Endothelial cell of umbilical vein (primary cell): ENCODE results near the gene RASA1. TPM values are rescaled to one million over a fixed set of nuclear protein-coding genes. Genes with fewer than 3 reads are reported as not detected.

Experiments
- BruUV-seq: library from RNA; stranded (reverse); fragments of 400-500 nt; replicated peaks from 2 replicates; lab custom pipeline; 2021; lab: Mats Ljungman, UMichigan
- CTCF ChIA-PET: fragments of 300-600, 350-600 bp; sonication (Branson Sonifier 250); formaldehyde crosslinking; loops from one replicate; lab custom pipeline; 2021; ENCODE audit warnings: antibody characterized with exemption, inconsistent platforms; lab: Charles Lee
- POLR2A ChIA-PET: fragments of 300-600, 350-600 bp; sonication (Branson Sonifier 250); formaldehyde crosslinking; loops from one replicate; lab custom pipeline; 2021; ENCODE audit warnings: antibody characterized with exemption, inconsistent platforms; lab: Charles Lee
- DNase-seq: peaks from one replicate; pipeline ENCODE4 v3.0.0-alpha.2; 2011; ENCODE audit warnings: low read depth, low spot score
- FAIRE-seq: peaks from 2 replicates; lab custom pipeline; 2011; peaks lifted over from hg19 to GRCh38; lab: Jason Lieb, UNC
- H2AFZ ChIP-seq: 2 replicates; pipeline ENCODE4 v1.6.0; 2012; ENCODE audit warnings: low read depth, low read length, control low read depth, inconsistent platforms
- H3K27ac ChIP-seq: 2 replicates; pipeline ENCODE4 v1.5.1; 2011; ENCODE audit warnings: low read depth, mild to moderate bottlenecking, control low read depth, low read length, moderate library complexity; ENCODE audit not compliant: insufficient read depth
- H3K27me3 ChIP-seq, 2 experiments: 2 replicates each; pipeline versions ENCODE4 v1.6.0 to v1.6.1; 2011; ENCODE audit warnings: low read length in 2 of 2, mixed read lengths in 1 of 2; ENCODE audit not compliant: control insufficient read depth in 2 of 2, insufficient read depth in 2 of 2
- H3K36me3 ChIP-seq, 2 experiments: 2 replicates in 1 of 2; 3 replicates in 1 of 2; pipeline ENCODE4 v1.5.1; 2011; ENCODE audit warnings: low read length in 2 of 2, mild to moderate bottlenecking in 1 of 2, moderate library complexity in 1 of 2; ENCODE audit not compliant: control insufficient read depth in 2 of 2, insufficient read depth in 2 of 2; ENCODE audit errors: extremely low read depth in 1 of 2
- H3K4me1 ChIP-seq: 3 replicates; pipeline ENCODE4 v1.5.1; 2011; ENCODE audit warnings: mild to moderate bottlenecking, low read length; ENCODE audit not compliant: control insufficient read depth, insufficient read depth; ENCODE audit errors: extremely low read depth
- H3K4me2 ChIP-seq: 2 replicates; pipeline ENCODE4 v1.6.1; 2011; ENCODE audit warnings: low read length, control low read depth, mixed read lengths; ENCODE audit not compliant: insufficient read depth
- H3K4me3 ChIP-seq, 3 experiments: fragments of 200-600 bp in 1 of 3; sonication (generic), shearing (Covaris generic) in 1 of 3; replicated peaks in 1 of 3; 2 replicates each; pipeline ENCODE4 v1.5.1; 2011 to 2016; ENCODE audit warnings: control low read depth in 3 of 3, low read length in 3 of 3, mild to moderate bottlenecking in 2 of 3, inconsistent platforms in 1 of 3, low read depth in 1 of 3, moderate library complexity in 1 of 3; ENCODE audit not compliant: insufficient read depth in 1 of 3
- H3K79me2 ChIP-seq: 2 replicates; pipeline ENCODE4 v1.6.0; 2012; ENCODE audit warnings: low read length, inconsistent platforms; ENCODE audit not compliant: control insufficient read depth, insufficient read depth
- H3K9ac ChIP-seq: replicated peaks from 2 replicates; pipeline ENCODE3; 2011; ENCODE audit warnings: low read length, control low read depth; ENCODE audit not compliant: insufficient read depth; ENCODE audit errors: extremely low read depth
- H3K9me1 ChIP-seq: replicated peaks from 3 replicates; pipeline ENCODE4 v1.6.0; 2011; ENCODE audit warnings: mild to moderate bottlenecking, low read length; ENCODE audit not compliant: control insufficient read depth, insufficient read depth; ENCODE audit errors: extremely low read depth
- H3K9me3 ChIP-seq: replicated peaks from 2 replicates; pipeline ENCODE4 v1.5.1; 2012; ENCODE audit warnings: low read length, inconsistent platforms; ENCODE audit not compliant: control insufficient read depth, insufficient read depth
- H4K20me1 ChIP-seq: replicated peaks from 2 replicates; pipeline ENCODE3; 2011; ENCODE audit warnings: mild to moderate bottlenecking, low read length; ENCODE audit not compliant: control insufficient read depth, insufficient read depth; ENCODE audit errors: extremely low read depth
- CTCF ChIP-seq, 2 donors: IDR thresholded peaks; 1 replicate in 1 of 2; 2 replicates in 1 of 2; pipeline ENCODE4 v1.5.1; 2011; ENCODE audit warnings: low read length in 2 of 2, mild to moderate bottlenecking in 2 of 2, moderate library complexity in 2 of 2, control low read depth in 1 of 2, inconsistent platforms in 1 of 2, low read depth in 1 of 2; ENCODE audit not compliant: insufficient read depth in 1 of 2; ENCODE audit errors: extremely low read depth in 1 of 2
- EZH2 ChIP-seq: IDR thresholded peaks from 2 replicates; pipeline ENCODE4 v1.6.1; 2012; ENCODE audit warnings: borderline replicate concordance, low read depth, mild to moderate bottlenecking, moderate library complexity, low read length, inconsistent platforms; ENCODE audit not compliant: severe bottlenecking
- FOS ChIP-seq: IDR thresholded peaks from 2 replicates; pipeline ENCODE4 v1.6.1; 2011; ENCODE audit warnings: mild to moderate bottlenecking, low read length, moderate library complexity, borderline replicate concordance; ENCODE audit not compliant: insufficient read depth
- GATA2 ChIP-seq: IDR thresholded peaks from 2 replicates; pipeline ENCODE4 v1.7.0; 2011; ENCODE audit warnings: low read depth, mild to moderate bottlenecking, moderate library complexity, mixed read lengths, low read length; ENCODE audit not compliant: insufficient read length, insufficient read depth
- JUN ChIP-seq: IDR thresholded peaks from 2 replicates; pipeline ENCODE4 v1.6.1; 2011; ENCODE audit warnings: borderline replicate concordance, low read depth; ENCODE audit not compliant: insufficient read length, insufficient read depth
- MAX ChIP-seq: IDR thresholded peaks from 2 replicates; pipeline ENCODE4 v1.6.1; 2011; ENCODE audit not compliant: insufficient read depth, insufficient read length
- MYC ChIP-seq: IDR thresholded peaks from one replicate; pipeline ENCODE4 v1.6.1; 2011; ENCODE audit warnings: mild to moderate bottlenecking, low read depth, low read length
- POLR2A ChIP-seq: IDR thresholded peaks from 2 replicates; pipeline ENCODE4 v1.6.1; 2012; ENCODE audit warnings: low read depth, mild to moderate bottlenecking, control low read depth, low read length
- POLR2AphosphoS5 ChIP-seq: IDR thresholded peaks from 2 replicates; pipeline ENCODE4 v1.6.1; 2012; ENCODE audit warnings: low read depth, mild to moderate bottlenecking, control low read depth, low read length, moderate library complexity; ENCODE audit not compliant: insufficient read depth
- dilution Hi-C: fragments of 300-500 bp; cut with MboI; formaldehyde crosslinking; loops from one replicate; pipeline ENCODE4 v1.15.0; 2019; ENCODE audit warnings: low sequenced_read_pairs; ENCODE audit not compliant: extremely low pct_ligation_motif_present
- intact Hi-C: fragments of 100-400 bp; cut with micrococcal nuclease; formaldehyde crosslinking; loops from one replicate; pipeline ENCODE4 v1.10.0; 2022
- polyA plus RNA-seq, 4 experiments: library from polyadenylated mRNA; depleted of rRNA in 3 of 4; stranded (reverse) in 3 of 4; unstranded in 1 of 4; fragments of >200 nt; gene quantifications; 2 replicates each; pipeline versions ENCODE4 v1.2.1 to v1.2.3, GENCODE V29; 2011 to 2012; ENCODE audit warnings: missing spikeins in 1 of 4
- total RNA-seq: library from RNA; stranded (reverse); gene quantifications from 2 replicates; pipeline ENCODE4 v1.2.3, GENCODE V29; 2021

The RASA1 gene
- total and polyA plus RNA-seq, 2 donors (not counting 3 experiments of a cell fraction or from before 2014, with no cell fraction given): 23.1 to 42.0 TPM

DNA sequence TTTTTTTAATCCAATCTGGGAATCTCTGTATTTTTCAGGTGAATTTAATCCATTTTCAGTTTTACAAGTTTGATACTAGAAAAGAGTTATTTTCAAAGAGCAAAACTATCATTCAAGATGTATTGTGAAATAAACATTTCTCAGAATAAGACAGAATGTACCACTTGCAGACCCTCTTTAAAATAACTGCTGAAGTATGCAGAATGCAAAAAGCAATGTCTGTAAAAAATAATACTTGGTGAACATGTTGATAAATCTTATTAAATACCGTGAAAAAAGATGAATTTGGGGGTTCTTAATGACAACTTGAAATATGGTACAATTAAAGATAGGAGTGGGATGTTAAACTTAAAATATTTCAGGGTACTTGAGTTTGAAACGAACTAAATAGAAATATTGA is 26.1 kb upstream of the RASA1 start:
- Histone ChIP-seq H3K9me3 (no peaks in the 10 kb centered on the region), H4K20me1 (no peaks in the 10 kb centered on the region), H3K36me3 (no peaks in the 10 kb centered on the region), H3K27ac (no peak overlapping the region), H3K4me2 (no peak overlapping the region), H3K9ac (no peak overlapping the region), H3K9me1 (no peaks in the 10 kb centered on the region), H3K27me3 (no peaks in the 10 kb centered on the region), H3K79me2 (no peaks in the 10 kb centered on the region), H3K4me3 (no peak overlapping the region), H2AFZ (no peak overlapping the region), H3K4me1 (peaks cover 14% of the 10 kb centered on the region)
- no peak for FAIRE-seq
- TF ChIP-seq POLR2AphosphoS5 (no peak), JUN (no peak), MYC (no peak)
- CTCF ChIA-PET: no interaction called here
- POLR2A ChIA-PET: no interaction called here
- no peak for DNase-seq
- no TSS peak for BruUV-seq
- intact Hi-C loops (no loop called here), dilution Hi-C loops (no loop called here)

DNA sequence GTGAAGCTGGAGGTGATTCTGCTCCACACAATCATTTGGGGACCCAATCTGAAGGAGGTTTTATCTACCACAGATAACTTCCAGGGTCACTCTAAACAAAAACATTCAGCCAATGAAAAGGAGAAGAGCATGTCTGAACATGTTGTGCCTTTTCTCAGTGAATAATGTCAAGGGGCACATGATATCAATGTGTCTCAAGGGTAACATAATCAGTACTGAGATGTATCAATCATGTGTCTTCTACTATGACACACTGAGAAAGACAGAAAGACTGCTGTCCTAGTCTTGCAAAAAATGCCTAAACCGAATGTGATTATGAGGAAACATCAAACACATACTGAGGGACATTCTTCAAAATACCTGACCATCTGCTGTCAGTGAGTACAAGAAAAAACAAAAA is 25.4 kb upstream of the RASA1 start:
- no peaks in the 10 kb centered on the region for H4K20me1 ChIP-seq
- intact Hi-C loops: no loop called here
- dilution Hi-C loops: no loop called here
- CTCF ChIA-PET: no interaction called here
- no peaks in the 10 kb centered on the region for H3K9me1 ChIP-seq
- no peaks in the 10 kb centered on the region for H3K27me3 ChIP-seq
- POLR2A ChIA-PET: no interaction called here
- no peak for DNase-seq
- no peak overlapping the region for H3K9ac ChIP-seq
- peak overlapping the region; percentile 27 for H2AFZ ChIP-seq
- no peak overlapping the region for H3K4me3 ChIP-seq
- BruUV-seq: no TSS peak
- H3K79me2 ChIP-seq: no peaks in the 10 kb centered on the region
- FAIRE-seq: no peak
- H3K27ac ChIP-seq: no peak overlapping the region
- TF ChIP-seq MYC (no peak), GATA2 (no peak), POLR2AphosphoS5 (no peak), JUN (no peak), POLR2A (no peak), EZH2 (no peak), CTCF (IDR thresholded peaks at IDR 0.05; ENCODE audit: extremely low read depth in 1 of 2, insufficient read depth in 1 of 2, low read depth in 1 of 2, low read length in 2 of 2) (no peak), MAX (no peak), FOS (no peak)
- peaks cover 14% of the 10 kb centered on the region for H3K4me1 ChIP-seq
- H3K36me3 ChIP-seq: no peaks in the 10 kb centered on the region
- H3K9me3 ChIP-seq: no peaks in the 10 kb centered on the region
- H3K4me2 ChIP-seq: no peak overlapping the region
